ENCODE measurements around the gene PAK1.
"Not testable (repeated sequence)": the region's sequence is repeated elsewhere in the genome, so short reads cannot be mapped to it uniquely, and the experiment has no call there.

PAK1 gene

GRCh38 chr11:77300028-77300427, 173.9 kb downstream of the PAK1 start:
- DNase-seq = not testable (repeated sequence)

GRCh38 chr11:77299528-77299993, 174.3 kb downstream of the PAK1 start:
- no peak for DNase-seq

GRCh38 chr11:77294040-77294439, 179.9 kb downstream of the PAK1 start:
- DNase-seq = no peak

- no peak for DNase-seq
Observed at GRCh38 chr11:77289737-77290136, 184.2 kb downstream of the PAK1 start.

GRCh38 chr11:77287615-77288273, 186.2 kb downstream of the PAK1 start:
- DNase-seq = no peak

GRCh38 chr11:77287136-77287535, 186.8 kb downstream of the PAK1 start:
- no peak for DNase-seq

GRCh38 chr11:77284476-77285468, 189.1 kb downstream of the PAK1 start:
- DNase-seq = no peak

- no peak for DNase-seq
Observed at GRCh38 chr11:77283101-77283500, 190.8 kb downstream of the PAK1 start.

- DNase-seq = no peak
Observed at GRCh38 chr11:77278595-77279506, 195.0 kb downstream of the PAK1 start.

- no peak for DNase-seq
Observed at GRCh38 chr11:77276271-77276670, 197.6 kb downstream of the PAK1 start.

Measured in GF-D8 (cell line).